BJ (cell line): ENCODE measurements around the gene KRTAP10-3. TPM values are rescaled to one million over a fixed set of nuclear protein-coding genes. Genes with fewer than 3 reads are reported as not detected.

Source experiments
- CTCF ChIA-PET: fragments of 350-600 bp; formaldehyde crosslinking; extraction: SDS; loops from one replicate; lab custom pipeline; 2021; ENCODE audit warnings: antibody characterized with exemption, inconsistent platforms; lab: Yijun Ruan, JAX
- POLR2A ChIA-PET: fragments of 300-600 bp; sonication (Branson Sonifier 250); formaldehyde crosslinking; extraction: SDS; loops from one replicate; lab custom pipeline; 2021; ENCODE audit warnings: antibody characterized with exemption; lab: Charles Lee
- DNase-seq: peaks from one replicate; pipeline ENCODE4 v3.0.0-alpha.2; 2011; ENCODE audit warnings: low read depth
- H3K27me3 ChIP-seq: 2 replicates; pipeline ENCODE4 v1.6.0; 2011; ENCODE audit warnings: low read length; ENCODE audit not compliant: control insufficient read depth, insufficient read depth
- H3K36me3 ChIP-seq: 2 replicates; pipeline ENCODE4 v1.5.1; 2011; ENCODE audit warnings: low read length; ENCODE audit not compliant: control insufficient read depth, insufficient read depth
- H3K4me3 ChIP-seq: 2 replicates; pipeline ENCODE4 v1.5.1; 2011; ENCODE audit warnings: low read depth, mild to moderate bottlenecking, control low read depth, low read length
- polyA plus RNA-seq: library from polyadenylated mRNA; depleted of rRNA; stranded (reverse); fragments of >200 nt; gene quantifications from 2 replicates; pipeline ENCODE4 v1.2.3, GENCODE V29; 2011
- TF ChIP-seq, protein P1 (sequence below): IDR thresholded peaks from 2 replicates; pipeline ENCODE4 v1.5.1; 2011; ENCODE audit warnings: low read depth, mild to moderate bottlenecking, control low read depth, inconsistent platforms, low read length, moderate library complexity; ENCODE audit not compliant: insufficient read depth

Gene KRTAP10-3
- polyA plus RNA-seq, 1 experiment: not detected

DNA sequence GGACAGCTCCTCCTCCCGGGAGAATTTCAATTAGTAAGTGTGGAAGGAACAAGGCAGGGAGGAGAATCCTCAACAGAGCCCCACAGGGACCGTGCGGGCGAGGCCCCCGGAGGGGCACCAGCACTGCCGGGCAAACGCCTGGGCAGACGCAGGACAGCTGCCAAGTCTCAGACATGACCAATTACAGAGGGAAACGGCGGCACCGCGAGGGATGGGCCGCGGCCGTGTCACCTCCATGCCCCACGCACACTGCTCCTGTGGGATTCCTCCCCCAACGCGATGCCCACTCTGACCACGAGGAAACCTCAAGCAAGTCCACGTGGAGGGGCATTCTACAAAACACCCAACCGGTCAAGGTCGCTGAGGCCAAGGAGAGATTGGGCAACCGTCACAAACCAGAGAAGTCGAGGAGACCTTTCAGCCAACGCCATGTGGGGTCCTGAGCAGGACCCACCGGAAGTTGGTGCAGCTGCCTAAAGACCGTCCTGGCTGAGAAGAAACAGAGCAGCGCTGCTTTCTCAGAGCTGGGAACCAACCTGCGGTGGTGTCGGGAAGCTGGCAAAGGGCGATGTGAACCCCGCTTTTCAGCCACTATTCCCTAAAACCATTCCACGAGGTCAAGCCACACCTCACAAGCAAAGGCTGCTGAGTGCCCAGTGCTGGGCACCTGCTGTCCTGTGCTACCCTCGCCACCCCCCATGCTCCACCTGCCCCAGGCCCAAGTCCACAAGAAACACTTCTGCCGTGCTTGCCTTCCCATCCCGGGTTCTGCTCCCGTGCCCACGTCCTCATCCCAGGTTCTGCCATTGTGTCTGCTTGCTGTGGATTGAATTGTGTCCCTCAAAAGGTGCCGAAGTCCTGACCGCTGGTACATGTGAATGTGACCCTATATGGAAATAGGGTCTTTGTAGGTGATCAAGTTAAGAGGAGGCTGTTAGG, 13.5 kb upstream of the KRTAP10-3 start:
- no peak for DNase-seq
- no peak overlapping the region for H3K4me3 ChIP-seq
- ChIA-PET POLR2A (no interaction called here), CTCF (no interaction called here)
- TF ChIP-seq, protein P1, sequence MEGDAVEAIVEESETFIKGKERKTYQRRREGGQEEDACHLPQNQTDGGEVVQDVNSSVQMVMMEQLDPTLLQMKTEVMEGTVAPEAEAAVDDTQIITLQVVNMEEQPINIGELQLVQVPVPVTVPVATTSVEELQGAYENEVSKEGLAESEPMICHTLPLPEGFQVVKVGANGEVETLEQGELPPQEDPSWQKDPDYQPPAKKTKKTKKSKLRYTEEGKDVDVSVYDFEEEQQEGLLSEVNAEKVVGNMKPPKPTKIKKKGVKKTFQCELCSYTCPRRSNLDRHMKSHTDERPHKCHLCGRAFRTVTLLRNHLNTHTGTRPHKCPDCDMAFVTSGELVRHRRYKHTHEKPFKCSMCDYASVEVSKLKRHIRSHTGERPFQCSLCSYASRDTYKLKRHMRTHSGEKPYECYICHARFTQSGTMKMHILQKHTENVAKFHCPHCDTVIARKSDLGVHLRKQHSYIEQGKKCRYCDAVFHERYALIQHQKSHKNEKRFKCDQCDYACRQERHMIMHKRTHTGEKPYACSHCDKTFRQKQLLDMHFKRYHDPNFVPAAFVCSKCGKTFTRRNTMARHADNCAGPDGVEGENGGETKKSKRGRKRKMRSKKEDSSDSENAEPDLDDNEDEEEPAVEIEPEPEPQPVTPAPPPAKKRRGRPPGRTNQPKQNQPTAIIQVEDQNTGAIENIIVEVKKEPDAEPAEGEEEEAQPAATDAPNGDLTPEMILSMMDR: no peak
- H3K36me3 ChIP-seq: no peaks in the 10 kb centered on the region
- no peaks in the 10 kb centered on the region for H3K27me3 ChIP-seq

DNA sequence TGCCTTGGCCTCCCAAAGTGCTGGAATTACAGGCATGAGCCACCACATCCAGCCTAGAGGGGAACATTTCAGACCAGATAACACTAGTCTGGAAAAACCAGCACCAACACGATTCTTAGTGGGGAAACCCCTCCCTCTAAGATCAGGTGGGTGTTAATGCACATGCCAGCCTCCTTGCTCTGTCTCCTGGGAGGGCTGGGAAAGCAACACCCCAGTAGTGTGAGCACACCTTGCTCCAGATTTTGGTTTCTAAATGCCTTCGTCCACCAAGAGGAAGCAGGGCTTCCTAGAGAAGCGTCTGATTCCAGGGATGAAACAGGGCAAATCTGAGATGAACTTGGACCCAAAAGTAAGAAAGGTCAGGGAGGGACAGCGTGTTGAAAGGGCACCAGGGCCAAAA, 12.7 kb upstream of the KRTAP10-3 start:
- ChIA-PET POLR2A (no interaction called here), CTCF (no interaction called here)
- no peaks in the 10 kb centered on the region for H3K36me3 ChIP-seq
- H3K27me3 ChIP-seq: no peaks in the 10 kb centered on the region
- no peak for DNase-seq
- TF ChIP-seq, protein P1: no peak
- H3K4me3 ChIP-seq: no peak overlapping the region

DNA sequence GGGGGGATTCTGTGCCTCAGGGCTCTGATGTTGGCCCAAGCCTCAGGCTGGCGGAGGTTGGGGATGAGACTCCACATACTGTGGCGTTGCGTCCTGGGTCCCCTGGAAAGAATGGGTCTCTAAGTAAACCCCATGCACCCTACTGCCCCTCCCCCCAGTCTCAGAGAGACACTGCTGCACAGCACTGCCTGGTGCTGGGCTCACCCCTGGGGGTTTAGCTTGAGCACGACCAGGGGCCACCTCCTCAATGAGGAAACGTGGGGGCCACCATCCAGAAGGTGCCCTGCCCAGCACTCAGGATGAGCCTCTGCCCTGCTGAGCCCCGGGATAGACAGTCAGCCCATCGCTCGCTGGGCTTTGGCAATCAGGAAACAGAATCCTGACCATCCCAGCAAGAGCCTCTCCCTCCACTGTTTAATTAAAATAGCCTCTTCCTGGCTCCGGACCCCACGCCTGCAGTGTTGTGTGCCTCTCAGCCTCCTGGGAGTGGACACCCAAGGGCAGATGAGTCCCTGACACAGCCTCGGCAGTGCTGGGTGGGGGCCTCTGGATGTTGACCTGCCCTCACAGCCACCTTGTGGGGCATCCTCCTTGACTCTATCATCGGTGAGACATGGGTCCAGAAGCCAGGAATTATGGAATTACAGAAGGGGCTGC, 11.4 kb upstream of the KRTAP10-3 start:
- Histone ChIP-seq H3K27me3 (no peaks in the 10 kb centered on the region), H3K4me3 (no peak overlapping the region), H3K36me3 (no peaks in the 10 kb centered on the region)
- ChIA-PET CTCF (no interaction called here), POLR2A (no interaction called here)
- TF ChIP-seq, protein P1: no peak
- no peak for DNase-seq

DNA sequence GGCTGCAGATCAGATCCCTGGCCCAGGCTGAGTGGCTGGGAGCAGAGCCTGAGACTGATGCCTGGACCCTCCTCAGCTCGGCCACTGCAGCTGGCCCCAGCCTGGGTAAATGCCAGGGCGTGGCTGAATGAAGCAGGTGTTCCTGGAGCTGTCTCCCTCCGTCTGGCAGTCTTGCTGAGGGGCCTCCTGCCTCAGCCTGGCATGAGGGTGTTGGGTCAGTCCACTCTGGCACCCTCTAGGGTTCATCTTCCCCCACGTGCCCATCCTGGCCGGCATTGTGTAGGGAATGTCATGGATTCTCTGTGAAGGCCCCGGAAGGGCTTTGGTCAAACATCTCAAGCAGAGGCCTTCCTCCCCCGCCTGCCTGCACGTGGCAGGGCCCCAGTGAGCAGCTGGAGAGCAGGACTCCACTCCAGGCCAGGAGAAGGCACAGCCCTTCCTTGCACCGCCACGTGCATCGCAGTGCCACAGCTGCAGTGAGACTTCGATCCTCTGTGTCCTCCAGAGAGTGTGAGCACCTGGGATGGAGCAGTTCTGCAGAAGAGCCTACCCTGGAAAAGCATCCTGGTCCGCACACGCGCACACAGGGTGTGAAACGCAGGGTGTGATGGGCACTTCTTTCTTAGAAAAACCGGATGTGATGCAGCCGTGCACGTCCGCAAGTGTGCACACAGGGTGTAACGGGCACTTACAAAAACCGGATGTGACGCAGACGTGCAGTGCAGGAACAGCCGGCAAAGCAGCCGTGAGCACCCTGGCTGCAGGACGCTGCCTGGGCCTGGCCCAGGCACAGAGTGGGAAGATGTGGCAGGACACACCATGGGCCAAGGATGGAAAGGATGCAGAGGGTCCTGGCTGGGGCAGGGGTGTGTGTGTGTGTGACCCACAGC, 10.3 kb upstream of the KRTAP10-3 start:
- CTCF ChIA-PET: no interaction called here
- H3K4me3 ChIP-seq: no peak overlapping the region
- TF ChIP-seq, protein P1: no peak
- DNase-seq: no peak
- H3K27me3 ChIP-seq: no peaks in the 10 kb centered on the region
- POLR2A ChIA-PET: no interaction called here
- H3K36me3 ChIP-seq: no peaks in the 10 kb centered on the region
